SU-DHL-6 (cell line): Measurements from ENCODE around the gene FAM81A.

Experiments used
- H2AFZ ChIP-seq: fragments of 200-600 bp; sonication (generic); 2 replicates; pipeline ENCODE4 v1.6.1; 2014; ENCODE audit warnings: low read depth, mild to moderate bottlenecking, moderate library complexity, mixed read lengths, antibody characterized with exemption, low read length; ENCODE audit not compliant: severe bottlenecking
- H3F3A ChIP-seq: fragments of 200-600 bp; shearing (Covaris generic); 2 replicates; pipeline ENCODE4 v1.6.0; 2016; ENCODE audit warnings: antibody characterized with exemption, mild to moderate bottlenecking; ENCODE audit not compliant: insufficient read depth
- H3K27ac ChIP-seq: fragments of 200-600 bp; sonication (generic); 2 replicates; pipeline ENCODE4 v1.5.1; 2016; ENCODE audit warnings: low read depth, mild to moderate bottlenecking, low read length, moderate library complexity, mixed read lengths
- H3K27me3 ChIP-seq: fragments of 200-600 bp; sonication (generic), shearing (Covaris generic); 2 replicates; pipeline ENCODE4 v1.6.0; 2014; ENCODE audit warnings: mild to moderate bottlenecking, low read length
- H3K36me3 ChIP-seq: fragments of 200-600 bp; sonication (generic); 2 replicates; pipeline ENCODE4 v1.6.1; 2014; ENCODE audit warnings: mild to moderate bottlenecking, low read length, mixed read lengths
- H3K4me2 ChIP-seq: fragments of 300-600, 200-600 bp; shearing (Covaris generic), sonication (generic); 2 replicates; pipeline ENCODE4 v1.6.0; 2014; ENCODE audit warnings: low read length, low read depth, mild to moderate bottlenecking; ENCODE audit not compliant: poor library complexity, severe bottlenecking
- H3K4me3 ChIP-seq: fragments of 200-600 bp; sonication (generic); 2 replicates; pipeline ENCODE4 v1.5.1; 2014; ENCODE audit warnings: antibody characterized with exemption, low read length, mild to moderate bottlenecking, mixed read lengths; ENCODE audit not compliant: insufficient read depth, poor library complexity, severe bottlenecking
- H3K79me2 ChIP-seq: fragments of 200-600 bp; sonication (generic); 2 replicates; pipeline ENCODE4 v1.6.1; 2014; ENCODE audit warnings: mild to moderate bottlenecking, low read length, moderate library complexity; ENCODE audit not compliant: insufficient read depth
- H3K9ac ChIP-seq: fragments of 200-600 bp; sonication (generic); 2 replicates; pipeline ENCODE4 v1.7.0; 2014; ENCODE audit warnings: mild to moderate bottlenecking, low read length
- H3K9me2 ChIP-seq: fragments of 200-600 bp; sonication (generic); replicated peaks from 2 replicates; pipeline ENCODE4 v1.6.1; 2014; ENCODE audit warnings: low read length; ENCODE audit not compliant: insufficient read depth
- H3K9me3 ChIP-seq: fragments of 200-600 bp; sonication (generic); 2 replicates; pipeline ENCODE4 v1.6.1; 2014; ENCODE audit warnings: low read length, mixed read lengths; ENCODE audit not compliant: insufficient read depth
- H4K20me1 ChIP-seq: fragments of 200-600 bp; sonication (generic); 2 replicates; pipeline ENCODE4 v1.6.1; 2014; ENCODE audit warnings: low read depth, mild to moderate bottlenecking, antibody characterized with exemption, low read length, moderate library complexity, mixed read lengths
- EZH2phosphoT487 ChIP-seq: fragments of 200-600 bp; sonication (generic), shearing (Covaris generic); conservative IDR thresholded peaks from 2 replicates; pipeline ENCODE4 v1.6.1; 2018; ENCODE audit warnings: mild to moderate bottlenecking, antibody characterized with exemption, low read length, moderate library complexity, mixed read lengths
- TF ChIP-seq, protein P1 (sequence below): fragments of 200-600 bp; sonication (generic); IDR thresholded peaks from one replicate; pipeline ENCODE4 v1.5.1; 2017; ENCODE audit warnings: antibody characterized with exemption, mild to moderate bottlenecking, low read length, moderate library complexity; ENCODE audit not compliant: insufficient read depth, poor library complexity, severe bottlenecking

FAM81A gene

DNA sequence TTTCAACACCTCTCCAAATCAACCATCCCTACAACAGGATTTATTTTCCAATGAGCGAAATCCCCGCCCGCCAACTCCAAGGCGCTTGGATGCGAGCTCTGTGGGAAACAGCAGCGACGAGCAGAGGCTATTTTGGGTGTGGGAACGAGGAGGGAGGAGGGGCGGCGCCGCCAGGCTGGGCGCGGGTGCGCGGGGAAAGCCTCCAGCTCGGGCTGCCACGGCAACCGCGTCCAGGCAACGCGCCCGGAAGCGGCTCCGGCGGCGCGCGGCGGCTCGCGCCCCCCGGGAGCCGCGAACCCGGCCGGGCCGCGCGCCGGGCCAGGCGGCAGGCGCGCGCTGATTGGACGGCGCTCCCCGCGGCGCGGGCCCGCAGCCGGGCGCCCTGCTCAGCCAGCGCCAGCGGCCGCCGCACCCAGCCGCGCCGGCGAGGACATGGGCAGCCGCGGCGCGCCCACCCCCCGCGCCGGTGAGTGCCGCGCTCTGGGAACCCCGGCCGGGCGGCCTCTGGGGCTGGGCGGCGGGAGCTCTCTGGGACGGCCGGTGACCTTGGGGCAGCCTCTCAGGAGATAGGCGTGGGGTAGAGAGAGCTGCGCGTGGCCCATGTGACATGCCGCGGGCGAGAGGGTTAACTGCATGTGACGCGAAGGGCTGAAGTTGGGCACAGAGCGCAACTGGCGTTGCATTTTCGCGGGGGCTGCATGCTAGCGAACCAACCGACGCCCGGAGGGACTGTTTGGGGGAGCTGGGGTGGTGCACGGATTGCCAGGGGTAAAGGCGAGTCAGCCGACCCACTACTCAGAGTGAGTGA is at the start of gene FAM81A:
TSS of gene FAM81A (plus strand) at position 370 of the 808 bp plus-strand sequence. CDS start 20,441 bp downstream, outside the sequence.
- Histone ChIP-seq H4K20me1 (no peaks in the 10 kb centered on the region), H3K27ac (peak within 1 kb of the TSS; percentile 72), H3K36me3 (peaks cover 17% of the 10 kb centered on the region), H3K9ac (peak within 1 kb of the TSS; percentile 91), H3K9me3 (no peaks in the 10 kb centered on the region), H3K9me2 (no peaks in the 10 kb centered on the region), H3K4me3 (peak within 1 kb of the TSS; percentile 61), H2AFZ (peak within 1 kb of the TSS; percentile 36), H3K27me3 (no peaks in the 10 kb centered on the region), H3K79me2 (peaks cover 48% of the 10 kb centered on the region), H3K4me2 (peak within 1 kb of the TSS; percentile 90), H3F3A (peaks cover 19% of the 10 kb centered on the region; the same call in 1 of the 2 replicates)
- TF ChIP-seq EZH2phosphoT487: no peak
- TF ChIP-seq, protein P1, sequence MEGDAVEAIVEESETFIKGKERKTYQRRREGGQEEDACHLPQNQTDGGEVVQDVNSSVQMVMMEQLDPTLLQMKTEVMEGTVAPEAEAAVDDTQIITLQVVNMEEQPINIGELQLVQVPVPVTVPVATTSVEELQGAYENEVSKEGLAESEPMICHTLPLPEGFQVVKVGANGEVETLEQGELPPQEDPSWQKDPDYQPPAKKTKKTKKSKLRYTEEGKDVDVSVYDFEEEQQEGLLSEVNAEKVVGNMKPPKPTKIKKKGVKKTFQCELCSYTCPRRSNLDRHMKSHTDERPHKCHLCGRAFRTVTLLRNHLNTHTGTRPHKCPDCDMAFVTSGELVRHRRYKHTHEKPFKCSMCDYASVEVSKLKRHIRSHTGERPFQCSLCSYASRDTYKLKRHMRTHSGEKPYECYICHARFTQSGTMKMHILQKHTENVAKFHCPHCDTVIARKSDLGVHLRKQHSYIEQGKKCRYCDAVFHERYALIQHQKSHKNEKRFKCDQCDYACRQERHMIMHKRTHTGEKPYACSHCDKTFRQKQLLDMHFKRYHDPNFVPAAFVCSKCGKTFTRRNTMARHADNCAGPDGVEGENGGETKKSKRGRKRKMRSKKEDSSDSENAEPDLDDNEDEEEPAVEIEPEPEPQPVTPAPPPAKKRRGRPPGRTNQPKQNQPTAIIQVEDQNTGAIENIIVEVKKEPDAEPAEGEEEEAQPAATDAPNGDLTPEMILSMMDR: no peak

DNA sequence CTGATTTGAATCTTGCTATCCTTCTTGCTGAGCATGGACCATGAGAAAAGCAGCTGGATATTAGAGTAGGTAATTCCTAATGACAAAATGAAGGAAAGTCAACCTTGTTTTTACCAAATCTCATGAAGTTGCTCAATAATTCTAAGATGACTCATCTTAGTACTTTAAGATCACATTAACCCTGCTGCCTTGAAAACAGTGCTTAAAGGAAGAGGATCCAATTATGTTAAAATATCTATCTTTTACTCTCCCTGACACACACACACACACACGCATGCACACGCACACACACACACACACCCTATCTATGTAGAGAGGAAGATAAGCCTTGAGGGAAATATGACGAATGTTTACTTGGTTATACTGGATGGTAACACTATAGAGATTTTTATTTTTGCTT is 49.3 kb upstream of the FAM81A start:
- H2AFZ ChIP-seq: no peak overlapping the region
- peak overlapping the region; percentile 54 for H3K27ac ChIP-seq
- no peaks in the 10 kb centered on the region for H3K9me3 ChIP-seq
- peaks cover 20% of the 10 kb centered on the region for H3F3A ChIP-seq
- no peaks in the 10 kb centered on the region for H4K20me1 ChIP-seq
- no peak for TF ChIP-seq EZH2phosphoT487
- TF ChIP-seq, protein P1: no peak
- no peaks in the 10 kb centered on the region for H3K36me3 ChIP-seq
- no peaks in the 10 kb centered on the region for H3K27me3 ChIP-seq
- no peaks in the 10 kb centered on the region for H3K9me2 ChIP-seq
- H3K9ac ChIP-seq: no peak overlapping the region
- H3K4me2 ChIP-seq: no peak overlapping the region
- peaks cover 2% of the 10 kb centered on the region; the same call in 1 of the 2 replicates for H3K79me2 ChIP-seq
- H3K4me3 ChIP-seq: no peak overlapping the region

DNA sequence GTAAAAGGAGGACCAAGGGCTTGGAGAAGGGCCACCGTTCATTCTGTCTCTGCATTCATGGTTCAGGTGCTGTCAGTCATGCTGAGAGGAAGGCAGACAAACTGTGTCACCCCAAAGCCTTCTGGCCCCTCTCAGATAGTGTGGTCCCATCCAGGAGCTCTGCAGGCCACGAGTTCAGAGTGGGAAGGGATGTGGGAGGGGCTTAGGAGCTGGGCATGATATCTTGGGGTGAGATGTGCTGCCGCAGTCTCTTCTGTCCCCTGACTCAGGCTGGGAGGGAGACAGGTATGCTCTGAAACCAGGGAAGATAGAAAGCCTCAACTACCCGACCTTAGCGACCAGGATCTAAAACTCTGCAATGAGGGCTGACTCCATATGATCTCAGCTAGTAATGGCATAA is 45.7 kb upstream of the FAM81A start:
- H3K27me3 ChIP-seq: no peaks in the 10 kb centered on the region
- H3K9ac ChIP-seq: peak overlapping the region; percentile 27; the same call in 1 of the 2 replicates
- H3K4me3 ChIP-seq: no peak overlapping the region
- peak overlapping the region; percentile 100 for H3K27ac ChIP-seq
- H3F3A ChIP-seq: peaks cover 55% of the 10 kb centered on the region
- H3K79me2 ChIP-seq: peaks cover 14% of the 10 kb centered on the region; the same call in 1 of the 2 replicates
- peak overlapping the region; percentile 40 for H3K4me2 ChIP-seq
- 0 out of 2 replicates have a peak, but pooled peaks cover 4% of the 10 kb centered on the region for H3K36me3 ChIP-seq
- no peaks in the 10 kb centered on the region for H4K20me1 ChIP-seq
- TF ChIP-seq, protein P1: no peak
- no peak for TF ChIP-seq EZH2phosphoT487
- H3K9me2 ChIP-seq: no peaks in the 10 kb centered on the region
- H3K9me3 ChIP-seq: no peaks in the 10 kb centered on the region
- H2AFZ ChIP-seq: no peak overlapping the region
